C4-2B (cell line): ENCODE measurements around the gene AGBL3.

Experiments
- CTCF ChIP-seq: fragments of 450-650 bp; conservative IDR thresholded peaks from 2 replicates; pipeline ENCODE4 v1.5.1; 2017; ENCODE audit warnings: mild to moderate bottlenecking
- ZFX ChIP-seq: fragments of 450-650 bp; IDR thresholded peaks from 2 replicates; pipeline ENCODE4 v1.6.1; 2017

DNA sequence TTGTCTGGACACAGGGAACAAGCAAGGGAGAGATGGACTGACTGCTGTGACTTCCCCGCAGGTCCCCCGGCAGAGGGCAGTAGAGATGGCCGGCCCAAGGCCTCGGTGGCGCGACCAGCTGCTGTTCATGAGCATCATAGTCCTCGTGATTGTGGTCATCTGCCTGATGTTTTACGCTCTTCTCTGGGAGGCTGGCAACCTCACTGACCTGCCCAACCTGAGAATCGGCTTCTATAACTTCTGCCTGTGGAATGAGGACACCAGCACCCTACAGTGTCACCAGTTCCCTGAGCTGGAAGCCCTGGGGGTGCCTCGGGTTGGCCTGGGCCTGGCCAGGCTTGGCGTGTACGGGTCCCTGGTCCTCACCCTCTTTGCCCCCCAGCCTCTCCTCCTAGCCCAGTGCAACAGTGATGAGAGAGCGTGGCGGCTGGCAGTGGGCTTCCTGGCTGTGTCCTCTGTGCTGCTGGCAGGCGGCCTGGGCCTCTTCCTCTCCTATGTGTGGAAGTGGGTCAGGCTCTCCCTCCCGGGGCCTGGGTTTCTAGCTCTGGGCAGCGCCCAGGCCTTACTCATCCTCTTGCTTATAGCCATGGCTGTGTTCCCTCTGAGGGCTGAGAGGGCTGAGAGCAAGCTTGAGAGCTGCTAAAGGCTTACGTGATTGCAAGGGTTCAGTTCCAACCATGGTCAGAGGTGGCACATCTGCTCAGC is 178.2 kb downstream of the AGBL3 start:
- TF ChIP-seq CTCF (peak; percentile 33), ZFX (no peak)
